H1 (cell line): ENCODE measurements around the gene SLC9C2. TPM values are rescaled to one million over a fixed set of nuclear protein-coding genes. Genes with fewer than 3 reads are reported as not detected.

ENCODE experiments used
- CTCF ChIA-PET: fragments of 300-600 bp; sonication (Branson Sonifier 250); formaldehyde crosslinking; loops from one replicate; lab custom pipeline; 2021; ENCODE audit not compliant: partially characterized antibody; lab: Charles Lee
- POLR2A ChIA-PET: fragments of 300-600 bp; sonication (Branson Sonifier 250); formaldehyde crosslinking; loops from one replicate; lab custom pipeline; 2021; ENCODE audit warnings: inconsistent platforms; ENCODE audit not compliant: partially characterized antibody; lab: Charles Lee
- DNase-seq, 2 experiments: peaks; one replicate each; pipeline versions ENCODE4 v3.0.0 to v3.0.0-alpha.2; 2010 to 2022; ENCODE audit warnings: low spot score in 2 of 2, low read depth in 1 of 2, mixed read lengths in 1 of 2
- FAIRE-seq: peaks from 2 replicates; lab custom pipeline; 2011; peaks lifted over from hg19 to GRCh38; lab: Jason Lieb, UNC
- H2AFZ ChIP-seq: 2 replicates; pipeline ENCODE4 v1.8.1; 2012; ENCODE audit warnings: low read length, inconsistent platforms
- H2AK5ac ChIP-seq: 2 replicates; pipeline ENCODE4 v1.6.1; 2013; ENCODE audit warnings: low read depth, low read length
- H2BK120ac ChIP-seq: replicated peaks from 2 replicates; pipeline ENCODE3; 2013; ENCODE audit warnings: low read depth, low read length, inconsistent platforms
- H2BK12ac ChIP-seq: 2 replicates; pipeline ENCODE4 v1.6.1; 2013; ENCODE audit warnings: low read depth, low read length
- H2BK15ac ChIP-seq: 2 replicates; pipeline ENCODE4 v1.6.1; 2013; ENCODE audit warnings: low read length
- H2BK20ac ChIP-seq: 2 replicates; pipeline ENCODE4 v1.6.1; 2013; ENCODE audit warnings: low read length
- H2BK5ac ChIP-seq: 2 replicates; pipeline ENCODE4 v1.6.1; 2013; ENCODE audit warnings: low read depth, low read length
- H3K14ac ChIP-seq: 2 replicates; pipeline ENCODE4 v1.6.1; 2013; ENCODE audit warnings: inconsistent platforms; ENCODE audit not compliant: insufficient read length
- H3K18ac ChIP-seq: 2 replicates; pipeline ENCODE4 v1.6.1; 2013; ENCODE audit warnings: low read length; ENCODE audit errors: extremely low read depth
- H3K23ac ChIP-seq: 2 replicates; pipeline ENCODE4 v1.6.1; 2013; ENCODE audit warnings: inconsistent platforms; ENCODE audit not compliant: insufficient read length
- H3K23me2 ChIP-seq: 2 replicates; pipeline ENCODE4 v1.6.1; 2013; ENCODE audit warnings: low read depth, low read length
- H3K27ac ChIP-seq: 2 replicates; pipeline ENCODE4 v1.6.1; 2011; ENCODE audit warnings: low read depth, low read length, inconsistent platforms
- H3K27me3 ChIP-seq, 4 experiments: replicated peaks in 1 of 4; 1 replicate in 1 of 4; 2 replicates in 3 of 4; pipeline versions ENCODE4 v1.6.1 to v1.8.1; 2011 to 2013; ENCODE audit warnings: low read length in 3 of 4, mild to moderate bottlenecking in 3 of 4, inconsistent platforms in 2 of 4, mixed read lengths in 2 of 4, moderate library complexity in 1 of 4; ENCODE audit not compliant: control insufficient read depth in 3 of 4, insufficient read depth in 3 of 4; ENCODE audit errors: extremely low read depth in 1 of 4
- H3K36me3 ChIP-seq, 4 experiments: 2 replicates each; pipeline versions ENCODE4 v1.6.1 to v1.8.1; 2011 to 2013; ENCODE audit warnings: mild to moderate bottlenecking in 4 of 4, low read length in 3 of 4, moderate library complexity in 2 of 4, control low read depth in 1 of 4, inconsistent platforms in 1 of 4; ENCODE audit not compliant: insufficient read depth in 4 of 4, control insufficient read depth in 2 of 4
- H3K4ac ChIP-seq: replicated peaks from 2 replicates; pipeline ENCODE3; 2013; ENCODE audit warnings: low read length, low read depth, mixed read lengths, inconsistent platforms; ENCODE audit not compliant: insufficient read length
- H3K4me1 ChIP-seq, 4 experiments: replicated peaks in 1 of 4; 1 replicate in 1 of 4; 2 replicates in 3 of 4; pipeline versions ENCODE4 v1.6.1 to v1.8.1; 2011 to 2013; ENCODE audit warnings: low read length in 3 of 4, inconsistent platforms in 2 of 4, mixed read lengths in 1 of 4; ENCODE audit not compliant: insufficient read depth in 4 of 4, control insufficient read depth in 3 of 4
- H3K4me2 ChIP-seq, 2 experiments: 2 replicates each; pipeline versions ENCODE4 v1.6.1 to v1.8.1; 2011 to 2013; ENCODE audit warnings: low read depth in 2 of 2, low read length in 2 of 2, control low read depth in 1 of 2, inconsistent platforms in 1 of 2, mild to moderate bottlenecking in 1 of 2; ENCODE audit not compliant: insufficient read depth in 1 of 2
- H3K4me3 ChIP-seq, 4 experiments: fragments of 200-600, 300-600 bp in 1 of 4; sonication (generic), shearing (Covaris generic), sonication (Bioruptor Twin) in 1 of 4; 2 replicates each; pipeline versions ENCODE4 v1.5.1 to v1.8.1; 2011 to 2016; ENCODE audit warnings: low read length in 4 of 4, low read depth in 3 of 4, control low read depth in 2 of 4, inconsistent platforms in 2 of 4, mild to moderate bottlenecking in 2 of 4, mixed read lengths in 1 of 4, moderate library complexity in 1 of 4; ENCODE audit not compliant: insufficient read depth in 2 of 4; ENCODE audit errors: extremely low read depth in 1 of 4
- H3K56ac ChIP-seq: replicated peaks from 2 replicates; pipeline ENCODE3; 2013; ENCODE audit warnings: low read depth, mild to moderate bottlenecking, mixed read lengths, low read length, inconsistent platforms; ENCODE audit not compliant: insufficient read length
- H3K79me1 ChIP-seq: 2 replicates; pipeline ENCODE4 v1.6.1; 2013; ENCODE audit warnings: low read depth, low read length, control low read depth
- H3K79me2 ChIP-seq, 2 experiments: 2 replicates each; pipeline versions ENCODE4 v1.6.1 to v1.8.1; 2012 to 2013; ENCODE audit warnings: low read length in 2 of 2, mild to moderate bottlenecking in 2 of 2, inconsistent platforms in 1 of 2; ENCODE audit not compliant: insufficient read depth in 2 of 2, control insufficient read depth in 1 of 2
- H3K9ac ChIP-seq, 4 experiments: replicated peaks in 1 of 4; 1 replicate in 1 of 4; 2 replicates in 3 of 4; pipeline versions ENCODE4 v1.6.1 to v1.8.1; 2011 to 2013; ENCODE audit warnings: low read depth in 3 of 4, low read length in 3 of 4, control low read depth in 2 of 4, mild to moderate bottlenecking in 2 of 4, moderate library complexity in 2 of 4, inconsistent platforms in 1 of 4; ENCODE audit errors: extremely low read depth in 1 of 4
- H3K9me3 ChIP-seq, 2 experiments: 2 replicates each; pipeline versions ENCODE4 v1.6.1 to v1.8.1; 2012 to 2013; ENCODE audit warnings: mild to moderate bottlenecking in 2 of 2, moderate library complexity in 2 of 2, control low read depth in 1 of 2, inconsistent platforms in 1 of 2, low read depth in 1 of 2, low read length in 1 of 2, mixed read lengths in 1 of 2; ENCODE audit not compliant: insufficient read depth in 2 of 2
- H4K20me1 ChIP-seq, 2 experiments: replicated peaks in 1 of 2; 2 replicates each; pipeline versions ENCODE3 to v1.8.1; 2011 to 2013; ENCODE audit warnings: inconsistent platforms in 2 of 2, low read length in 2 of 2, mild to moderate bottlenecking in 1 of 2; ENCODE audit not compliant: insufficient read depth in 2 of 2, control insufficient read depth in 1 of 2
- H4K5ac ChIP-seq: 2 replicates; pipeline ENCODE4 v1.6.1; 2013; ENCODE audit warnings: low read length, low read depth, mixed read lengths, inconsistent platforms; ENCODE audit not compliant: insufficient read length
- H4K8ac ChIP-seq: 2 replicates; pipeline ENCODE4 v1.8.0; 2013; ENCODE audit warnings: mild to moderate bottlenecking, moderate library complexity, low read length, inconsistent platforms; ENCODE audit not compliant: insufficient read depth; ENCODE audit errors: extremely low read depth
- H4K91ac ChIP-seq: replicated peaks from 2 replicates; pipeline ENCODE3; 2013; ENCODE audit warnings: low read length, mixed read lengths, inconsistent platforms; ENCODE audit not compliant: insufficient read length
- BACH1 ChIP-seq: IDR thresholded peaks from 2 replicates; pipeline ENCODE4 v1.6.1; 2012; ENCODE audit warnings: low read length, improper control_type of control experiment
- CBX8 ChIP-seq: fragments of 300-800, 300-1000 bp; sonication (generic); IDR thresholded peaks from 2 replicates; pipeline ENCODE4 v1.7.1; 2016; ENCODE audit warnings: low read depth, low read length, borderline replicate concordance
- FOSL1 ChIP-seq: IDR thresholded peaks from 2 replicates; pipeline ENCODE4 v1.6.1; 2011; ENCODE audit warnings: mild to moderate bottlenecking, low read depth, low read length, moderate library complexity; ENCODE audit not compliant: insufficient read depth
- JUND ChIP-seq: IDR thresholded peaks from 2 replicates; pipeline ENCODE4 v1.6.1; 2011; ENCODE audit warnings: mild to moderate bottlenecking, improper control_type of control experiment, low read length
- KDM5A ChIP-seq: fragments of 200-600 bp; IDR thresholded peaks from 2 replicates; pipeline ENCODE4 v1.7.1; 2012; ENCODE audit warnings: mild to moderate bottlenecking, low read length, inconsistent platforms, mixed read lengths
- NANOG ChIP-seq: IDR thresholded peaks from 2 replicates; pipeline ENCODE4 v1.6.1; 2011; ENCODE audit warnings: low read length, low read depth, mild to moderate bottlenecking, inconsistent platforms; ENCODE audit not compliant: insufficient read depth, poor library complexity, severe bottlenecking
- NRF1 ChIP-seq: IDR thresholded peaks from 2 replicates; pipeline ENCODE4 v1.6.1; 2011; ENCODE audit warnings: mild to moderate bottlenecking, low read depth, low read length, improper control_type of control experiment
- RNF2 ChIP-seq: fragments of 200-900, 300-1000 bp; sonication (generic); IDR thresholded peaks from 2 replicates; pipeline ENCODE4 v1.7.1; 2016; ENCODE audit warnings: borderline replicate concordance, low read depth, mild to moderate bottlenecking, antibody characterized with exemption, low read length; ENCODE audit not compliant: poor library complexity, severe bottlenecking; ENCODE audit errors: missing control alignments
- RXRA ChIP-seq: IDR thresholded peaks from 2 replicates; pipeline ENCODE4 v1.6.1; 2011; ENCODE audit warnings: low read depth, mild to moderate bottlenecking, low read length, moderate library complexity; ENCODE audit not compliant: insufficient read depth
- SRF ChIP-seq: IDR thresholded peaks from 2 replicates; pipeline ENCODE4 v1.6.1; 2011; ENCODE audit warnings: mild to moderate bottlenecking, low read depth, low read length, moderate library complexity
- TAF7 ChIP-seq: optimal IDR thresholded peaks from 2 replicates; pipeline ENCODE3; 2011; ENCODE audit warnings: low read depth, mild to moderate bottlenecking, inconsistent platforms, low read length, moderate library complexity, borderline replicate concordance
- TBP ChIP-seq: IDR thresholded peaks from 2 replicates; pipeline ENCODE4 v1.6.1; 2011; ENCODE audit warnings: low read depth, low read length, improper control_type of control experiment
- polyA plus RNA-seq, 7 experiments: library from polyadenylated mRNA; depleted of rRNA in 3 of 7; stranded (reverse) in 5 of 7; unstranded in 2 of 7; fragments of >200 nt in 5 of 7; fragments of 200-250 nt in 2 of 7; gene quantifications; 1 replicate in 5 of 7; 2 replicates in 1 of 7; 4 replicates in 1 of 7; pipeline versions ENCODE4 v1.2.1 to v1.2.3, GENCODE V29; 2011 to 2013; ENCODE audit warnings: missing spikeins in 2 of 7, mixed read lengths in 2 of 7
- total RNA-seq: library from RNA; stranded (reverse); fragmentation: NEBNext Ultra II Directional; extraction: Animal tissue kit (Norgen Biotek cat#: 25700); gene quantifications from 2 replicates; pipeline ENCODE4 v1.2.1, GENCODE V29; 2021
- TF ChIP-seq, protein P1 (sequence below): IDR thresholded peaks from 2 replicates; pipeline ENCODE4 v1.6.1; 2011; ENCODE audit warnings: low read length, improper control_type of control experiment

The SLC9C2 gene
- total and polyA plus RNA-seq, 2 of the 8 experiments (the other 6 are each of a cell fraction or from before 2014, with no cell fraction given), result not detected

DNA sequence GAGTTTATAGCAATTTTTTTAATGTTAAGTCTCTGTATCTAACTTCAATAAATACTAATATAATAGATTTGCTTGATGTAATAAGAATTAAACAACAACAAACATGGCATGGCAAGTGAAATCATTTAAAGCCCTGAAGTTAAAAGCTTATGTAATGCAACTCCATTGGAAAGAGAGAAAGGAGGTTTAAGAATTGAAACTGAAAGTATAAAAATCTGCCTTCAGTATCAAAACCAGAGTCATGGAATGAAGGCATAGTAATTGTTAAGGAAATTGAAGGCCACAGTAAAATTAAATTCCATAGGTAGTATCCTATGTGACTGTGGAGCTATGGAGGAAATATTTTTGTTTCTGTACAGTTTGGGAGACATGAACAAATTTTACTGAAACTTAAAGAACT lies 70.6 kb downstream of the SLC9C2 start:
- Histone ChIP-seq H3K27me3 (no peaks in the 10 kb centered on the region), H3K27ac (no peak overlapping the region), H3K4me3 (no peak overlapping the region), H4K20me1 (no peaks in the 10 kb centered on the region), H2BK20ac (no peak overlapping the region), H2BK12ac (no peak overlapping the region), H3K4me2 (no peak overlapping the region), H3K56ac (no peak overlapping the region), H4K5ac (no peak overlapping the region), H2BK120ac (no peak overlapping the region), H3K18ac (no peak overlapping the region), H2AFZ (no peak overlapping the region), H3K23me2 (no peaks in the 10 kb centered on the region), H3K4ac (no peak overlapping the region), H3K9me3 (no peaks in the 10 kb centered on the region), H3K79me2 (no peaks in the 10 kb centered on the region), H2BK15ac (no peak overlapping the region), H4K91ac (no peak overlapping the region), H4K8ac (no peak overlapping the region), H3K36me3 (no peaks in the 10 kb centered on the region), H3K23ac (no peak overlapping the region), H2BK5ac (no peak overlapping the region), H3K79me1 (no peaks in the 10 kb centered on the region), H3K4me1 (peaks cover 0 to 10% (median 8%) of the 10 kb centered on the region in 4 experiments; a peak in 5 of 7 replicates), H3K14ac (no peak overlapping the region), H2AK5ac (no peak overlapping the region), H3K9ac (no peak overlapping the region)
- FAIRE-seq, result no peak
- POLR2A ChIA-PET, result no interaction called here
- CTCF ChIA-PET, result no interaction called here
- TF ChIP-seq SRF (no peak), FOSL1 (no peak), TBP (no peak), BACH1 (no peak), NANOG (no peak), RNF2 (no peak), RXRA (no peak), TAF7 (no peak), KDM5A (no peak), NRF1 (no peak), CBX8 (no peak), JUND (no peak)
- TF ChIP-seq, protein P1, sequence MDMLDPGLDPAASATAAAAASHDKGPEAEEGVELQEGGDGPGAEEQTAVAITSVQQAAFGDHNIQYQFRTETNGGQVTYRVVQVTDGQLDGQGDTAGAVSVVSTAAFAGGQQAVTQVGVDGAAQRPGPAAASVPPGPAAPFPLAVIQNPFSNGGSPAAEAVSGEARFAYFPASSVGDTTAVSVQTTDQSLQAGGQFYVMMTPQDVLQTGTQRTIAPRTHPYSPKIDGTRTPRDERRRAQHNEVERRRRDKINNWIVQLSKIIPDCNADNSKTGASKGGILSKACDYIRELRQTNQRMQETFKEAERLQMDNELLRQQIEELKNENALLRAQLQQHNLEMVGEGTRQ, result no peak
- DNase-seq, result no peak
